GM23248 (cell line): ENCODE data around the gene LRFN3. TPM values are rescaled to one million over a fixed set of nuclear protein-coding genes. Genes with fewer than 3 reads are reported as not detected.

ENCODE experiments used
- DNase-seq: peaks from one replicate; pipeline ENCODE4 v3.0.0-alpha.2; 2015
- H2AFZ ChIP-seq: fragments of 200-600 bp; sonication (generic); 2 replicates; pipeline ENCODE4 v1.6.1; 2016; ENCODE audit warnings: antibody characterized with exemption
- H3F3A ChIP-seq: fragments of 200-600 bp; sonication (generic); 2 replicates; pipeline ENCODE4 v1.6.1; 2016; ENCODE audit warnings: mild to moderate bottlenecking, antibody characterized with exemption, mixed run types; ENCODE audit not compliant: insufficient read depth
- H3K27ac ChIP-seq: fragments of 200-600 bp; sonication (generic); 2 replicates; pipeline ENCODE4 v1.5.1; 2016; ENCODE audit warnings: mild to moderate bottlenecking
- H3K27me3 ChIP-seq: fragments of 200-600 bp; sonication (generic); replicated peaks from 2 replicates; pipeline ENCODE4 v1.6.1; 2016; ENCODE audit warnings: mild to moderate bottlenecking; ENCODE audit not compliant: insufficient read depth
- H3K36me3 ChIP-seq: fragments of 200-600 bp; sonication (generic); 2 replicates; pipeline ENCODE4 v1.6.1; 2016; ENCODE audit warnings: low read depth, mild to moderate bottlenecking
- H3K4me1 ChIP-seq: fragments of 200-600 bp; sonication (generic); 2 replicates; pipeline ENCODE4 v1.6.1; 2016; ENCODE audit warnings: mild to moderate bottlenecking; ENCODE audit not compliant: insufficient read depth
- H3K4me2 ChIP-seq: fragments of 200-600 bp; sonication (generic); one replicate; pipeline ENCODE4 v1.6.1; 2016; ENCODE audit warnings: mild to moderate bottlenecking; ENCODE audit not compliant: unreplicated experiment
- H3K4me3 ChIP-seq: fragments of 200-600 bp; sonication (generic); 2 replicates; pipeline ENCODE4 v1.5.1; 2016; ENCODE audit warnings: mild to moderate bottlenecking
- H3K79me2 ChIP-seq: fragments of 200-600 bp; sonication (generic); 2 replicates; pipeline ENCODE4 v1.6.1; 2016; ENCODE audit warnings: mild to moderate bottlenecking; ENCODE audit not compliant: insufficient read depth
- H3K9ac ChIP-seq: fragments of 200-600 bp; sonication (generic); 2 replicates; pipeline ENCODE4 v1.6.1; 2016; ENCODE audit warnings: mild to moderate bottlenecking
- H3K9me2 ChIP-seq: fragments of 200-600 bp; sonication (generic); 2 replicates; pipeline ENCODE4 v1.6.1; 2016; ENCODE audit warnings: mixed run types, mild to moderate bottlenecking, moderate library complexity; ENCODE audit not compliant: insufficient read depth
- H3K9me3 ChIP-seq: fragments of 200-600 bp; sonication (generic); one replicate; pipeline ENCODE4 v1.6.1; 2017; ENCODE audit warnings: low read depth
- H4K20me1 ChIP-seq: fragments of 200-600 bp; sonication (generic); 2 replicates; pipeline ENCODE4 v1.6.0; 2016; ENCODE audit not compliant: insufficient read depth
- EZH2 ChIP-seq: fragments of 200-600 bp; sonication (generic); IDR thresholded peaks from 2 replicates; pipeline ENCODE4 v1.6.1; 2018; ENCODE audit warnings: antibody characterized with exemption, mild to moderate bottlenecking; ENCODE audit not compliant: insufficient read depth, poor library complexity, severe bottlenecking
- EZH2phosphoT487 ChIP-seq: fragments of 200-600 bp; sonication (generic); IDR thresholded peaks from 2 replicates; pipeline ENCODE4 v1.6.1; 2018; ENCODE audit warnings: antibody characterized with exemption, moderate library complexity, mild to moderate bottlenecking, low read depth; ENCODE audit not compliant: insufficient read depth
- WGBS, 2 experiments: methylation state at CpG; one replicate each; pipeline ENCODE4 v1.1.6; 2015 to 2017; ENCODE audit warnings: low lambda C conversion rate in 2 of 2, low coverage in 1 of 2; ENCODE audit errors: missing lambda C conversion rate in 2 of 2; 5-methylcytosine and 5-hydroxymethylcytosine counted together
- in situ Hi-C: fragments of 300-500 bp; cut with MboI; formaldehyde crosslinking; loops from 2 replicates; pipeline ENCODE4 v1.15.0; 2020
- polyA plus RNA-seq: library from polyadenylated mRNA; unstranded; fragments of >200 nt; fragmentation: Nextera tagmentation; extraction: Ambion mirVana; gene quantifications from 2 replicates; pipeline ENCODE4 v1.2.1, GENCODE V29; 2016
- total RNA-seq: library from RNA; depleted of rRNA; stranded (reverse); fragments of >200 nt; shearing (Covaris generic); gene quantifications from 2 replicates; pipeline ENCODE4 v1.2.3, GENCODE V29; 2014

The LRFN3 gene
- total and polyA plus RNA-seq, 2 experiments from 2014 or later, result 7.5 to 9.4 TPM

DNA sequence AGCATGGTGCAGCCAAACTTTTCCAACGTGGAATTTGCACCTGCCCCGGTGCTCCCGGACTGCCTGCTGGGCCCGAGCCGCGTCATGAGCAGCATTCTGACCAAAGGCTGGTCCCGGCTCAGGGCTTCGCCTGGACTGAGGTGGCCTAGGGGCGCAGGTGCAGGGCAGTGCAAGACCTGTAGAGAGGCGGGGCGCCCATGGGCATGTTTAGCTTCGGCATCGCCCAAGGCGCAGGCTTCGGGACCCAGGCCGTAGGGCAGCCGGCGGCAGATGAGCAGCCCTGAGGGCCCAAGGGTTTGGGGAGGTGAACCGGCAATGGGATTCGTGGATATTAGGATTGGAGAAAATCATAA, 23.8 kb downstream of the LRFN3 start:
- in situ Hi-C loops, result no loop called here
- H3K27me3 ChIP-seq, result peaks cover 19% of the 10 kb centered on the region
- WGBS, 2 experiments, result 32 to 41% methylated on average over 18 to 20 of the region's 20 CpGs
- no peaks in the 10 kb centered on the region for H3K79me2 ChIP-seq
- H4K20me1 ChIP-seq, result no peaks in the 10 kb centered on the region
- H2AFZ ChIP-seq, result no peak overlapping the region
- H3F3A ChIP-seq, result no peaks in the 10 kb centered on the region
- TF ChIP-seq EZH2 (no peak), EZH2phosphoT487 (no peak)
- no peaks in the 10 kb centered on the region for H3K9me2 ChIP-seq
- H3K4me1 ChIP-seq, result no peaks in the 10 kb centered on the region
- DNase-seq, result no peak
- no peaks in the 10 kb centered on the region for H3K36me3 ChIP-seq
- H3K9ac ChIP-seq, result no peak overlapping the region
- H3K4me3 ChIP-seq, result no peak overlapping the region
- no peaks in the 10 kb centered on the region for H3K9me3 ChIP-seq
- H3K4me2 ChIP-seq, result no peak overlapping the region
- H3K27ac ChIP-seq, result no peak overlapping the region

DNA sequence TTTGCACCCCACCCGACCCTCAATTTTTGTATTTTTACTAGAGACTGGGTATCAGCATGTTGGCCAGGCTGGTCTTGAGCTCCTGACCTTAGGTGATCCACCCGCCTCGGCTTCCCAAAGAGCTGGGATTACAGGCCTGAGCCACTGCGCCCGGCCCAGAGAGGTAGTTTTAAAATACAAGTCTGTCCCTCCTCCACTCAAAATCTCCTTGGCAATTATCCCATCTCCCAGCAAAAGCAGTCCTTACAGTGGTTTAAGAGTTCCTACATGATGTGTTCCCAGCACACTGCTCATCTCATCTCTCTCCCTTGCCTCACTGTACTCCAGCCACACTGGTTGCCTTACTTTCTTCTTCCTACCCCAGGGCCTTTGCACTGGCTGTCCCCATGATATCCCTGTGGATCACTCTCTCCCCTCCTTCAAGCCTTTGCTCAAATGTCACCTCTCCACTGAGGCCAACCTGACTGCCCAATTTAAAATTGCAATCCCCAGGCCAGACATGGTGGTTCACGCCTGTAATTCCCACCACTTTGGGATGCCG, 24.3 kb downstream of the LRFN3 start:
- no peak overlapping the region for H3K27ac ChIP-seq
- H3K9me2 ChIP-seq, result no peaks in the 10 kb centered on the region
- H3K4me1 ChIP-seq, result no peaks in the 10 kb centered on the region
- no peak for DNase-seq
- in situ Hi-C loops, result no loop called here
- no peaks in the 10 kb centered on the region for H4K20me1 ChIP-seq
- no peaks in the 10 kb centered on the region for H3K9me3 ChIP-seq
- TF ChIP-seq EZH2phosphoT487 (no peak), EZH2 (no peak)
- no peaks in the 10 kb centered on the region for H3K36me3 ChIP-seq
- peaks cover 19% of the 10 kb centered on the region for H3K27me3 ChIP-seq
- no peaks in the 10 kb centered on the region for H3K79me2 ChIP-seq
- H2AFZ ChIP-seq, result no peak overlapping the region
- H3K4me2 ChIP-seq, result no peak overlapping the region
- no peak overlapping the region for H3K9ac ChIP-seq
- H3K4me3 ChIP-seq, result no peak overlapping the region
- 86% methylated on average over 7 of the region's 7 CpGs for WGBS, 2 experiments
- H3F3A ChIP-seq, result no peaks in the 10 kb centered on the region

DNA sequence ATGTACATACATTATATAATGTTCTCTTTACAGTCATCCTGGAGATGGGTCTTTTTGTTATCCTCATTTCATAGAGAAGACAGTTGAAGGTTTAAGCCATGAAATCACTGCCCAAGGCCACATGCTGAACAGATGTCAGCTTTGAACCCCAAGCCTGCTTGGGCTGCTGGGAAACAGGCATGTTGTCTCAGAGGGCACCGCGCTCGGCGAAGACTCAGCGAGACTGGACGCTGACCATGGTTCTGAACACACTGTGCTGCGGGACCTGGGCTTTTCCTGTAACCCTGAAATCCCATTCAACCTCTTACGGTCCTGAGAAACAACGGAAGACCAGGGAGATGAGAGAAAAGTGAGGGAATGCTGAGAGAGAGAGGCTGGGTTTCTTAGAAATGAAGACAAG, 27.3 kb downstream of the LRFN3 start:
- Histone ChIP-seq H3K4me2 (no peak overlapping the region), H3K27ac (no peak overlapping the region), H3K9me2 (no peaks in the 10 kb centered on the region), H3K36me3 (no peaks in the 10 kb centered on the region), H3K27me3 (peaks cover 13% of the 10 kb centered on the region), H3K4me1 (no peaks in the 10 kb centered on the region), H3K9ac (no peak overlapping the region), H3F3A (no peaks in the 10 kb centered on the region), H4K20me1 (no peaks in the 10 kb centered on the region), H3K4me3 (no peak overlapping the region), H3K9me3 (no peaks in the 10 kb centered on the region), H2AFZ (no peak overlapping the region), H3K79me2 (no peaks in the 10 kb centered on the region)
- TF ChIP-seq EZH2 (no peak), EZH2phosphoT487 (no peak)
- in situ Hi-C loops, result no loop called here
- peak; percentile 74 for DNase-seq
- WGBS, 2 experiments, result 20 to 31% methylated on average over 9 of the region's 9 CpGs

DNA sequence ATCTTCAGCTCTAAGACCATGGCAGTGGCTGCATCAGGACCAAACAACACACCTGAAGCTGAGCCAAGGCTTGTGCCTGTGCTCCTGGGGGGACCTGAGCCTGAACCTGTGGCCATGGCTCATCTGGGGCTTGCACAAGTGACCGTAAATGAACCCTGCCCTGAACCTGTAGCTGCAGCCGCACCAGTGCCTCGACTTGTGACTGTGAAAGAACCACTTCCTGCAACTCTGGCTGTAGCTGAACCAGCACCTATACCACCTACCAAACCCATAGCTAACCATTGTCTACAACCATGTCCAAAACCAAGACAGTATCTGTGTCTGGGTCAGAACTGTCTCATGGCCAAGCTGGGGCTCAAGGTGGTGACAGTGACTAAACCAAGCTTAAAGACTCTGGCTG, 30.6 kb downstream of the LRFN3 start:
- in situ Hi-C loops, result no loop called here
- H4K20me1 ChIP-seq, result no peaks in the 10 kb centered on the region
- WGBS, 2 experiments, result 62 to 64% methylated on average over 3 of the region's 3 CpGs
- no peaks in the 10 kb centered on the region for H3F3A ChIP-seq
- H3K9ac ChIP-seq, result no peak overlapping the region
- no peaks in the 10 kb centered on the region for H3K4me1 ChIP-seq
- no peak overlapping the region for H3K4me2 ChIP-seq
- H3K4me3 ChIP-seq, result no peak overlapping the region
- H2AFZ ChIP-seq, result no peak overlapping the region
- no peaks in the 10 kb centered on the region for H3K79me2 ChIP-seq
- H3K9me3 ChIP-seq, result no peaks in the 10 kb centered on the region
- H3K27me3 ChIP-seq, result no peaks in the 10 kb centered on the region
- H3K36me3 ChIP-seq, result no peaks in the 10 kb centered on the region
- DNase-seq, result no peak
- no peak overlapping the region for H3K27ac ChIP-seq
- H3K9me2 ChIP-seq, result no peaks in the 10 kb centered on the region
- TF ChIP-seq EZH2 (no peak), EZH2phosphoT487 (no peak)

DNA sequence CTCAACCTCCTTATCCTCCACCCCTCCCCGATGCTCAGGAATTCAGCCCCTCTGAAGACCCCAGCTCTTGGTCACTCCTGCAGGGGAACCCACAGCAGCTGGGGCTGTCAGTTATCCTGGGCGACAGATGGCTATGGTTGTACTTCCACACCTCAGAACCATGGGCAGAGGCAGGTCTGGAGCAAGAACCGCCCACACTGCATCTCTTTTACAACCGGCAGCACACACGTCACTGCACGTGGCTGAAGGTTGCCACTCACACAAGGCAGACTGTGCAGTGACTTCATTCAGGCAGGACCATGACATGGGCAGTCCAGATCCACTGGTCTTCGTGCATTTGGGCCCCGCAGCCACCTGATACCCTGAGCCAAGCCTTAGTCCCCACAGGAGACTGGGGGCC, 37.3 kb downstream of the LRFN3 start:
- DNase-seq, result peak; percentile 17
- Histone ChIP-seq H3K27ac (no peak overlapping the region), H3K4me1 (no peaks in the 10 kb centered on the region), H2AFZ (no peak overlapping the region), H3K4me3 (no peak overlapping the region), H3K36me3 (no peaks in the 10 kb centered on the region), H3K79me2 (no peaks in the 10 kb centered on the region), H3K9me3 (no peaks in the 10 kb centered on the region), H3K9ac (no peak overlapping the region), H3F3A (no peaks in the 10 kb centered on the region), H3K9me2 (no peaks in the 10 kb centered on the region), H3K4me2 (no peak overlapping the region), H4K20me1 (no peaks in the 10 kb centered on the region), H3K27me3 (no peaks in the 10 kb centered on the region)
- 26 to 28% methylated on average over 8 of the region's 8 CpGs for WGBS, 2 experiments
- TF ChIP-seq EZH2phosphoT487 (no peak), EZH2 (no peak)
- in situ Hi-C loops, result no loop called here
